GM21423 (cell line): ENCODE measurements around the gene GALNT7.
"Not testable (repeated sequence)": the region's sequence is repeated elsewhere in the genome, so short reads cannot be mapped to it uniquely, and the experiment has no call there.

Experiments used
- ATAC-seq: cut with Tn5 transposase; IDR thresholded peaks from one replicate; pipeline ENCODE4 v1.9.1; 2021; ENCODE audit warnings: mild to moderate bottlenecking, moderate library complexity; ENCODE audit not compliant: unreplicated experiment

Gene GALNT7

GRCh38 chr4:173168396-173169177 is at the start of gene GALNT7:
Gene GALNT7, plus strand, starts transcription at chr4:173168811. Its CDS starts 25 bp downstream, at chr4:173168836.
- peak; percentile 28 for ATAC-seq

GRCh38 chr4:173118819-173119218 is 49.8 kb upstream of the GALNT7 start:
- not testable (repeated sequence) for ATAC-seq

GRCh38 chr4:173119818-173120217 is 48.8 kb upstream of the GALNT7 start:
- no peak for ATAC-seq

GRCh38 chr4:173121076-173121561 is 47.5 kb upstream of the GALNT7 start:
- ATAC-seq = peak; percentile 99

GRCh38 chr4:173124209-173124865 is 44.3 kb upstream of the GALNT7 start:
- ATAC-seq = no peak

GRCh38 chr4:173125216-173125812 is 43.3 kb upstream of the GALNT7 start:
- no peak for ATAC-seq

- ATAC-seq = no peak
Observed at GRCh38 chr4:173128199-173128890, 40.3 kb upstream of the GALNT7 start.

- ATAC-seq = no peak
Observed at GRCh38 chr4:173130687-173131086, 37.9 kb upstream of the GALNT7 start.

GRCh38 chr4:173134426-173134825 is 34.2 kb upstream of the GALNT7 start:
- no peak for ATAC-seq

GRCh38 chr4:173135241-173135847 is 33.3 kb upstream of the GALNT7 start:
- no peak for ATAC-seq

- no peak for ATAC-seq
Observed at GRCh38 chr4:173138624-173139023, 30.0 kb upstream of the GALNT7 start.

- no peak for ATAC-seq
Observed at GRCh38 chr4:173139561-173139960, 29.1 kb upstream of the GALNT7 start.

- ATAC-seq = no peak
Observed at GRCh38 chr4:173145131-173145530, 23.5 kb upstream of the GALNT7 start.

- no peak for ATAC-seq
Observed at GRCh38 chr4:173146456-173146855, 22.2 kb upstream of the GALNT7 start.

GRCh38 chr4:173151496-173151895 is 17.1 kb upstream of the GALNT7 start:
- ATAC-seq = no peak

- ATAC-seq = no peak
Observed at GRCh38 chr4:173152104-173152503, 16.5 kb upstream of the GALNT7 start.

GRCh38 chr4:173153445-173153844 is 15.2 kb upstream of the GALNT7 start:
- no peak for ATAC-seq

GRCh38 chr4:173159791-173160190 is 8.8 kb upstream of the GALNT7 start:
- no peak for ATAC-seq

GRCh38 chr4:173160871-173161270 is 7.7 kb upstream of the GALNT7 start:
- ATAC-seq = no peak

GRCh38 chr4:173161311-173161710 is 7.3 kb upstream of the GALNT7 start:
- ATAC-seq = no peak

GRCh38 chr4:173165706-173166105 is 2.9 kb upstream of the GALNT7 start:
- ATAC-seq = no peak
